ENCODE data around the gene OFD1. TPM values are rescaled to one million over a fixed set of nuclear protein-coding genes. Genes with fewer than 3 reads are reported as not detected.

OFD1 gene
- total RNA-seq, 1 donor from 2014 or later = 37.7 TPM

GRCh38 chrX:13688958-13689740, 45.4 kb upstream of the OFD1 start, which contains the start of gene RAB9A:
TSS of gene RAB9A (plus strand) at chrX:13689128. CDS start at chrX:13708747, 19,619 bp downstream.
- Mint-ChIP-seq H3K4me3 (peak within 1 kb of the TSS; percentile 86), H3K27me3 (no peaks in the 10 kb centered on the region), H3K36me3 (no peaks in the 10 kb centered on the region), H3K4me1 (ENCODE audit: unreplicated experiment) (peaks cover 22% of the 10 kb centered on the region), H3K9me3 (no peaks in the 10 kb centered on the region), H3K27ac (peak within 1 kb of the TSS; percentile 77)
- DNase-seq (ENCODE audit: extremely low spot score, unreplicated experiment) = peak; percentile 88
- no peak for TF ChIP-seq CTCF (conservative IDR thresholded peaks at IDR 0.05)

GRCh38 chrX:13689741-13690211, 44.8 kb upstream of the OFD1 start:
- Mint-ChIP-seq H3K9me3 (no peaks in the 10 kb centered on the region), H3K27ac (peak overlapping the region; percentile 77), H3K36me3 (no peaks in the 10 kb centered on the region), H3K4me1 (ENCODE audit: unreplicated experiment) (peaks cover 22% of the 10 kb centered on the region), H3K4me3 (peak overlapping the region; percentile 86), H3K27me3 (no peaks in the 10 kb centered on the region)
- DNase-seq (ENCODE audit: extremely low spot score, unreplicated experiment) = no peak
- TF ChIP-seq CTCF (conservative IDR thresholded peaks at IDR 0.05) = no peak

GRCh38 chrX:13690836-13691235, 43.7 kb upstream of the OFD1 start:
- Mint-ChIP-seq H3K27me3 (no peaks in the 10 kb centered on the region), H3K9me3 (no peaks in the 10 kb centered on the region), H3K27ac (peak overlapping the region; percentile 77), H3K4me3 (peak overlapping the region; percentile 86), H3K36me3 (peaks cover 5% of the 10 kb centered on the region), H3K4me1 (ENCODE audit: unreplicated experiment) (peaks cover 22% of the 10 kb centered on the region)
- TF ChIP-seq CTCF (conservative IDR thresholded peaks at IDR 0.05) = no peak
- DNase-seq (ENCODE audit: extremely low spot score, unreplicated experiment) = no peak

- Mint-ChIP-seq H3K36me3 (peaks cover 5% of the 10 kb centered on the region), H3K4me1 (ENCODE audit: unreplicated experiment) (peaks cover 25% of the 10 kb centered on the region), H3K27ac (peak overlapping the region; percentile 86), H3K27me3 (no peaks in the 10 kb centered on the region), H3K4me3 (peak overlapping the region; percentile 23), H3K9me3 (no peaks in the 10 kb centered on the region)
- DNase-seq (ENCODE audit: extremely low spot score, unreplicated experiment) = no peak
- no peak for TF ChIP-seq CTCF (conservative IDR thresholded peaks at IDR 0.05)
These were observed 42.6 kb upstream of the OFD1 start for GRCh38 chrX:13691841-13692371.

- TF ChIP-seq CTCF (conservative IDR thresholded peaks at IDR 0.05) = no peak
- peaks cover 25% of the 10 kb centered on the region for H3K4me1 Mint-ChIP-seq (ENCODE audit: unreplicated experiment)
- H3K4me3 Mint-ChIP-seq = peak overlapping the region; percentile 76
- H3K27me3 Mint-ChIP-seq = no peaks in the 10 kb centered on the region
- H3K36me3 Mint-ChIP-seq = peaks cover 9% of the 10 kb centered on the region
- no peak for DNase-seq (ENCODE audit: extremely low spot score, unreplicated experiment)
- H3K27ac Mint-ChIP-seq = peak overlapping the region; percentile 86
- no peaks in the 10 kb centered on the region for H3K9me3 Mint-ChIP-seq
These were observed 41.7 kb upstream of the OFD1 start for GRCh38 chrX:13692771-13693231.
